Pulmonary artery endothelial cell (primary cell): ENCODE data around the gene TMEM168. TPM values are rescaled to one million over a fixed set of nuclear protein-coding genes. Genes with fewer than 3 reads are reported as not detected.
"Not testable (repeated sequence)": the region's sequence is repeated elsewhere in the genome, so short reads cannot be mapped to it uniquely, and the experiment has no call there.

Experiments
- DNase-seq: peaks from one replicate; pipeline ENCODE4 v3.0.0-alpha.2; 2011; ENCODE audit warnings: low read depth, low spot score
- total RNA-seq: library from RNA; depleted of rRNA; stranded (reverse); fragments of >200 nt; gene quantifications from 2 replicates; pipeline ENCODE4 v1.2.3, GENCODE V29; 2014

The TMEM168 gene
- total RNA-seq, 1 donor from 2014 or later = 23.7 TPM

GRCh38 chr7:112781558-112781957, 8.6 kb downstream of the TMEM168 start:
- DNase-seq = no peak

- no peak for DNase-seq
Observed at GRCh38 chr7:112781110-112781509, 9.1 kb downstream of the TMEM168 start.

- DNase-seq = no peak
Observed at GRCh38 chr7:112779667-112780066, 10.5 kb downstream of the TMEM168 start.

- no peak for DNase-seq
Observed at GRCh38 chr7:112777406-112777805, 12.8 kb downstream of the TMEM168 start.

GRCh38 chr7:112771166-112771565, 19.0 kb downstream of the TMEM168 start:
- no peak for DNase-seq

- no peak for DNase-seq
Observed at GRCh38 chr7:112770051-112770450, 20.1 kb downstream of the TMEM168 start.

- no peak for DNase-seq
Observed at GRCh38 chr7:112765105-112765504, 25.1 kb downstream of the TMEM168 start.

GRCh38 chr7:112763996-112764395, 26.2 kb downstream of the TMEM168 start:
- DNase-seq = no peak

- no peak for DNase-seq
Observed at GRCh38 chr7:112763298-112763697, 26.9 kb downstream of the TMEM168 start.

GRCh38 chr7:112759905-112760304, 30.3 kb downstream of the TMEM168 start:
- DNase-seq = no peak

- DNase-seq = no peak
Observed at GRCh38 chr7:112757337-112757736, 32.9 kb downstream of the TMEM168 start.

GRCh38 chr7:112753298-112753697, 36.9 kb downstream of the TMEM168 start:
- DNase-seq = no peak

GRCh38 chr7:112752576-112752975, 37.6 kb downstream of the TMEM168 start:
- no peak for DNase-seq

GRCh38 chr7:112749775-112750174, 40.4 kb downstream of the TMEM168 start:
- no peak for DNase-seq

- DNase-seq = no peak
Observed at GRCh38 chr7:112748381-112748780, 41.8 kb downstream of the TMEM168 start.

GRCh38 chr7:112745635-112746034, 44.6 kb downstream of the TMEM168 start:
- no peak for DNase-seq

- DNase-seq = no peak
Observed at GRCh38 chr7:112744818-112745217, 45.4 kb downstream of the TMEM168 start.

GRCh38 chr7:112743811-112744210, 46.4 kb downstream of the TMEM168 start:
- no peak for DNase-seq

- no peak for DNase-seq
Observed at GRCh38 chr7:112740667-112741066, 49.5 kb downstream of the TMEM168 start.

- DNase-seq = no peak
Observed at GRCh38 chr7:112739436-112740180, 50.6 kb downstream of the TMEM168 start.

- no peak for DNase-seq
Observed at GRCh38 chr7:112735261-112735660, 54.9 kb downstream of the TMEM168 start.

- DNase-seq = not testable (repeated sequence)
Observed at GRCh38 chr7:112731324-112731723, 58.9 kb downstream of the TMEM168 start.

GRCh38 chr7:112726076-112726475, 64.1 kb downstream of the TMEM168 start:
- DNase-seq = no peak

- DNase-seq = no peak
Observed at GRCh38 chr7:112723416-112723815, 66.8 kb downstream of the TMEM168 start.
